Putamen (tissue), 1 donor: ENCODE results near the gene ZNF700.
"Not testable (repeated sequence)": the region's sequence is repeated elsewhere in the genome, so short reads cannot be mapped to it uniquely, and the experiment has no call there.

Experiments
- DNase-seq: peaks from one replicate; pipeline ENCODE4 v3.0.0-alpha.2; 2016; ENCODE audit warnings: low spot score

Gene ZNF700

GRCh38 chr19:11989112-11989456 lies 64.2 kb downstream of the ZNF700 start:
- no peak for DNase-seq

- not testable (repeated sequence) for DNase-seq
Observed at GRCh38 chr19:11991921-11992320, 67.0 kb downstream of the ZNF700 start.

GRCh38 chr19:11995174-11995573 lies 70.3 kb downstream of the ZNF700 start:
- DNase-seq, result no peak
